Measurements from ENCODE around the gene RTN4.

RTN4 gene

DNA sequence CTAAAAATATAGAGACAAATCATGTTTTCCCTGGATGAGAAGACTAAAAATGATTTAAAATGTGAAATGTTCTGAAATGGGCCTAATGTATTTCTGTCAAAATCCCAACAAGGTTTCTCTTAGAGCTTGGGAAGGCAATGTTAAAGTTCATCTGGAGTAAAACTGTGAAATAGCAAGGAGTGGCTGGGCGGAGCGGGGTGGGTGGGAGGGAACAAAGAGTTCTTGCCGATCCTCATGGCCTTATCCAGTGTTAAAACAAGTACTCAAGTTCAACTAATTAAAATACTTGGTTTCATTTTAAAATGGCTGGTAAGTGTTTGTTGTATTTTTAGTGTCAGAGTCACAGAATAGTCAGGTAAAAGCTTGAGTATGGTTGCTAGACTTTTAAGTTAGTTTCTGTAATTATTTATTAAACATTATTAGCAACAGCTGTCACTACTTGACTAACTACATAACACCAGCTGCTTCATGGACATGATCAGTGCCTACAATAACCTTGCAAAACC is 87.3 kb downstream of the RTN4 start:
- no peak for DNase-seq (ENCODE audit: insufficient read length, low spot score)
- TF ChIP-seq POLR2A (IDR thresholded peaks at IDR 0.05; ENCODE audit: low read depth, low read length) = no peak
- no peak for TF ChIP-seq SPI1 (IDR thresholded peaks at IDR 0.05; ENCODE audit: low read depth, low read length)
- TF ChIP-seq POU2F2 (IDR thresholded peaks at IDR 0.05; ENCODE audit: low read depth, low read length) = no peak
- TF ChIP-seq TAF1 (IDR thresholded peaks at IDR 0.05; ENCODE audit: low read depth, low read length) = no peak
- no peak for TF ChIP-seq PAX5 (IDR thresholded peaks at IDR 0.05; ENCODE audit: insufficient read depth, low read length, severe bottlenecking)
- no peak for TF ChIP-seq POLR2AphosphoS5 (IDR thresholded peaks at IDR 0.05; ENCODE audit: low read depth, low read length)
- FAIRE-seq = no peak

DNA sequence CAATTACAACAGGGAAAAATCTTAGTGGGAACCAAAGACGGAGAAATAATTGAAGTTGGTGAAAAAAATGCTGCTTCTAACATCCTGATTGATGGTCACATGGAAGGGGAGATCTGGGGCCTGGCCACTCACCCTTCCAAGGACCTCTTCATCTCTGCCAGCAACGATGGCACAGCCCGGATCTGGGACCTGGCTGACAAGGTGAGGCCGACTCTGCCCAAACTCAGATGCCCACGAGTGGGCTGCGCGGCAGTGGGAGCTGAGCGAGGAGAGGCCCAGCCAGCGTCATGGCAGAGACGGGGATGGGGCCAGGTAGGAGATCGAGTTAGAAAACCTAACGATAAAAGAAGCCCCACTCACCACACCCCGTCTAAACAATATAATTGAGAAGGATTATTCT is 87.7 kb downstream of the RTN4 start:
- DNase-seq (ENCODE audit: insufficient read length, low spot score) (no peak), FAIRE-seq (no peak)
- TF ChIP-seq POLR2A (IDR thresholded peaks at IDR 0.05; ENCODE audit: low read depth, low read length) (no peak), TAF1 (IDR thresholded peaks at IDR 0.05; ENCODE audit: low read depth, low read length) (no peak), POU2F2 (IDR thresholded peaks at IDR 0.05; ENCODE audit: low read depth, low read length) (no peak), PAX5 (IDR thresholded peaks at IDR 0.05; ENCODE audit: insufficient read depth, low read length, severe bottlenecking) (no peak), SPI1 (IDR thresholded peaks at IDR 0.05; ENCODE audit: low read depth, low read length) (no peak), POLR2AphosphoS5 (IDR thresholded peaks at IDR 0.05; ENCODE audit: low read depth, low read length) (no peak)

DNA sequence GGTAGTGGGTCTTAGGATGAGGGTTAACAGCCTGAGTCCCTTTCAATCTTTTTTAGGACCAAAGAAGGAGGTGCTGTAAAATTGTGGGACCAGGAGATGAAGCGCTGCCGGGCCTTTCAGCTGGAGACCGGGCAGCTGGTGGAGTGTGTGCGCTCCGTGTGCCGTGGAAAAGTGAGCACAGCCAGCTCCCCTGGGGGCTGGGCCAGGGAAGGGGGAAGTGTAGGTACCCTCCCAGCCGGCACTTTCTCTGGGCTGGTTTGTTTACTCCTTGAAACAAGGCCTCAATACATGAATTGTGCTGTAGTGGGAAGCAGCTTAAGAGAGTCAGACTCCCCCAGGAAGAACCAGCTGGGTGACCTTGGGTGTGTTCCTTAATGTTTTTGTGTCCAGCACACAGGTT is 90.1 kb downstream of the RTN4 start:
- DNase-seq (ENCODE audit: insufficient read length, low spot score) = no peak
- no peak for TF ChIP-seq POLR2A (IDR thresholded peaks at IDR 0.05; ENCODE audit: low read depth, low read length)
- no peak for TF ChIP-seq POU2F2 (IDR thresholded peaks at IDR 0.05; ENCODE audit: low read depth, low read length)
- no peak for TF ChIP-seq TAF1 (IDR thresholded peaks at IDR 0.05; ENCODE audit: low read depth, low read length)
- no peak for TF ChIP-seq PAX5 (IDR thresholded peaks at IDR 0.05; ENCODE audit: insufficient read depth, low read length, severe bottlenecking)
- TF ChIP-seq POLR2AphosphoS5 (IDR thresholded peaks at IDR 0.05; ENCODE audit: low read depth, low read length) = no peak
- no peak for TF ChIP-seq SPI1 (IDR thresholded peaks at IDR 0.05; ENCODE audit: low read depth, low read length)
- no peak for FAIRE-seq

DNA sequence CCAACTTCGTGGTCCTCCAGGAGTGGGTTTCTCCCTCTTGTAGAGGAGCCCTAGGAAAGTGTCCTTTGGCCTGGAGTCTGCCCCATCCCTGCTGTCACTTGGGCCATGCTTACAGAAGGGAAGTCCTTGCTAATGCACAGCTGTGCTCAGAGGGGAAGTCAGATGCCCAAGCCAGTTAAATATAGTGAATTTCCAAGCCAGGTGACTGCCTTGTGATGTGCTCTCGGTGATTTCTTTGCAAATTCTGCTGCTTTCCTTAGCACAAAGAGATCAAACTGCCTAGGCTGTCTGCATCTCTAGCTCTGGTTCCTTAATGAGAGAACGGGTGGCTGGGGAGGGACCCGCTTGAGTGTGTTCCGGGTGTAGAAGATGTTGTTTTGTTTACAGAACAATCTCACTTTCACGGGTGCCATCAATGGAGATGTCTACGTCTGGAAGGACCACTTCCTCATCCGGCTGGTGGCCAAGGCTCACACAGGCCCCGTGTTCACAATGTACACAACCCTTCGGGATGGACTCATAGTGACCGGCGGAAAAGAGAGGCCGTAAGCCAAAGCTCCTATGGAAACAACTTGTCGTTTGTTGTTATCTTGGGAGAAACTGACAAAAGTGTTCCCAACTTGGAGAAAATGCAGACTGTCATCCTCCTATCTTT is 91.4 kb downstream of the RTN4 start:
- DNase-seq (ENCODE audit: insufficient read length, low spot score) (no peak), FAIRE-seq (no peak)
- peak; percentile 54 for TF ChIP-seq SPI1 (IDR thresholded peaks at IDR 0.05; ENCODE audit: low read depth, low read length)
- TF ChIP-seq TAF1 (IDR thresholded peaks at IDR 0.05; ENCODE audit: low read depth, low read length) = no peak
- TF ChIP-seq POU2F2 (IDR thresholded peaks at IDR 0.05; ENCODE audit: low read depth, low read length) = no peak
- no peak for TF ChIP-seq PAX5 (IDR thresholded peaks at IDR 0.05; ENCODE audit: insufficient read depth, low read length, severe bottlenecking)

DNA sequence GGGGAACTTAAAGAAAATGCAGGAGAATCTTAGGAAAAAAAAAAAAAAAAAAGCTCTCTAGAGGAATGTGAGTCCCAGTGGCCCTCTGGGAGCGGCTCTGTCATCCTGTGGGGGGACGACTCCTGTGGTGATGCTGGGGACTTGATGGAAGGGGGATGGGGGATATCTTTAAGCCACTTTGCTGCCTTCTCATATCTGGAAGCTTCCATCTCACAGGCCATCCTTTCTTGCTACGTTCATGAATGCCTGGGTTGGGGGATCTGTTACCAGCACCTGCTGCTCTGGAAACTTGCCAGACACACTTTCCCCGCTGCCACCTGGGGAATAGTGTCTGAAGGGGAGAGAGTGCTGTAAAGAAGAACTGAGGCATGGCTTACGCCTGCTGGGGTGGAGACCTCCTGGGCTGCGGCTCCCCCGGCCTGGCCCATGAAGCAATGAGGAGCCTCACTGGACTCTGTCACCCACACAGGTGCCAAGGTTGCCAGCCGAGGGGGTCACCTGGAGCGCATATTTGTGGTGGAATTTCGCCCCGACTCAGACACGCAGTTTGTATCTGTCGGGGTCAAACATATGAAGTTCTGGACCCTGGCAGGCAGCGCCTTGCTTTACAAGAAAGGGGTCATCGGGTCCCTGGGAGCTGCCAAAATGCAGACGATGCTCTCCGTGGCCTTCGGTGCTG is 92.8 kb downstream of the RTN4 start:
- TF ChIP-seq TAF1 (IDR thresholded peaks at IDR 0.05; ENCODE audit: low read depth, low read length) (no peak), POLR2A (IDR thresholded peaks at IDR 0.05; ENCODE audit: low read depth, low read length) (no peak), PAX5 (IDR thresholded peaks at IDR 0.05; ENCODE audit: insufficient read depth, low read length, severe bottlenecking) (no peak), SPI1 (IDR thresholded peaks at IDR 0.05; ENCODE audit: low read depth, low read length) (no peak), POU2F2 (IDR thresholded peaks at IDR 0.05; ENCODE audit: low read depth, low read length) (no peak), POLR2AphosphoS5 (IDR thresholded peaks at IDR 0.05; ENCODE audit: low read depth, low read length) (no peak)
- FAIRE-seq (no peak), DNase-seq (ENCODE audit: insufficient read length, low spot score) (no peak)

DNA sequence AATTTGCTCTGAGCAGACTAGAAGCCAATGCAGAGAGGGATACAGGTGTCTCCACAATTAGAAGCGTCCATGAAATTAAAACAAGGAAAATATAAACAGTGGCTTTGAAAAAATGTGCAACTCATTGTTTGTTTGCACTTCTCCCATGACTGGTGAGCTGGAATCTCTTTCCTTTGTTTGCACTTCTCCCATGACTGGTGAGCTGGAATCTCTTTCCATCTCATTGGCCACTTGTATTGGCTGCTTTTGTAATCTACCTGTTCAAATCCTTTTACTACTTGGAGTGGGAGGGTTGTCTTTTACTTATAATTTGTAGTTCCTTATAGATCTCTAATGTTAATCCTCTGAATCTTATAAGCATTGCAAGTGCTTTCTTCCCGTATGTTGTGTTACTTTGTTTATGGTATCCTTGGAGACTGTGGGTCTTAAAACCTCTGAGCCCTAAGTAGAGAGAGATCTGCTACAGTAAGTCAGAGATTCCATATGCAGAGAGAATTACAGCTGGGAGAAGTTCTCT is 94.1 kb downstream of the RTN4 start:
- FAIRE-seq (no peak), DNase-seq (ENCODE audit: insufficient read length, low spot score) (no peak)
- no peak for TF ChIP-seq POU2F2 (IDR thresholded peaks at IDR 0.05; ENCODE audit: low read depth, low read length)
- no peak for TF ChIP-seq PAX5 (IDR thresholded peaks at IDR 0.05; ENCODE audit: insufficient read depth, low read length, severe bottlenecking)
- no peak for TF ChIP-seq POLR2AphosphoS5 (IDR thresholded peaks at IDR 0.05; ENCODE audit: low read depth, low read length)
- TF ChIP-seq POLR2A (IDR thresholded peaks at IDR 0.05; ENCODE audit: low read depth, low read length) = no peak
- TF ChIP-seq TAF1 (IDR thresholded peaks at IDR 0.05; ENCODE audit: low read depth, low read length) = no peak
- no peak for TF ChIP-seq SPI1 (IDR thresholded peaks at IDR 0.05; ENCODE audit: low read depth, low read length)

DNA sequence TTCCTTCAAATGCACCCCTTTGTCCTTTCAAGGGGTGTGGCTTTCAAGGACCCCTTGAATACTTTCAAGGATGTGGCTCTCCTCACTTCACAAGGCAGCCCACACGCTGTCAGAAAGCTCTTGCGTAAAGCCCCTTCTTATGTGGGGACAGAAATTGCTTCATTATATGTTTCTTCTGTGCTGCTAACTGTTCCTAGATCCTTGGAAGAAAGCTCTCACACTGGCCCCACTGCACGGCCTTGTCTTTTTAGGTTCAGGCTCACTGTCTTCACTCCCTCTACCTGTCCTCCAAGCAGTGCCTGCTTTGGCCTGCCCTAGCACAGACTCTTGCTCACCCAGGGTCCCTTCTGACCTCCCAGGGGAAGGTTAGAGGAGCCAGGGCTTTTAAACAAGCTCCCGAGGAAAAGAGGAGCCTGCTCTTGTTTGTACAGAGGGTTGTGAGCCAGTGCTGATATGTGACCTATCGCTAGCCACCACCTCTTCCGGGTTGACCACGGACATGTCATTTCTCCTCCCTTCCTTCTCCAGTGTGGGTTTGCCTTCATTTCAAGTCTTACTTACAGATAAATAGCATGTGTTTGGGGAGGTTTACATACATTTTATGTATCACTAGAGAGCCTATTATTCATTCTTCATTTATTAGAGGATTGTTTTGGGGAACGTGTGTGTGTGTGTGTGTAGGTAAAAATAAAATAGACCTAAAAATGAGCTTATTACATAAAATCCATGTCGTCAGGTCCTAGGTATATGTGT is 94.7 kb downstream of the RTN4 start:
- TF ChIP-seq PAX5 (IDR thresholded peaks at IDR 0.05; ENCODE audit: insufficient read depth, low read length, severe bottlenecking) = no peak
- no peak for TF ChIP-seq SPI1 (IDR thresholded peaks at IDR 0.05; ENCODE audit: low read depth, low read length)
- TF ChIP-seq POLR2AphosphoS5 (IDR thresholded peaks at IDR 0.05; ENCODE audit: low read depth, low read length) = no peak
- no peak for TF ChIP-seq POLR2A (IDR thresholded peaks at IDR 0.05; ENCODE audit: low read depth, low read length)
- no peak for TF ChIP-seq TAF1 (IDR thresholded peaks at IDR 0.05; ENCODE audit: low read depth, low read length)
- TF ChIP-seq POU2F2 (IDR thresholded peaks at IDR 0.05; ENCODE audit: low read depth, low read length) = no peak
- FAIRE-seq (no peak), DNase-seq (ENCODE audit: insufficient read length, low spot score) (no peak)

DNA sequence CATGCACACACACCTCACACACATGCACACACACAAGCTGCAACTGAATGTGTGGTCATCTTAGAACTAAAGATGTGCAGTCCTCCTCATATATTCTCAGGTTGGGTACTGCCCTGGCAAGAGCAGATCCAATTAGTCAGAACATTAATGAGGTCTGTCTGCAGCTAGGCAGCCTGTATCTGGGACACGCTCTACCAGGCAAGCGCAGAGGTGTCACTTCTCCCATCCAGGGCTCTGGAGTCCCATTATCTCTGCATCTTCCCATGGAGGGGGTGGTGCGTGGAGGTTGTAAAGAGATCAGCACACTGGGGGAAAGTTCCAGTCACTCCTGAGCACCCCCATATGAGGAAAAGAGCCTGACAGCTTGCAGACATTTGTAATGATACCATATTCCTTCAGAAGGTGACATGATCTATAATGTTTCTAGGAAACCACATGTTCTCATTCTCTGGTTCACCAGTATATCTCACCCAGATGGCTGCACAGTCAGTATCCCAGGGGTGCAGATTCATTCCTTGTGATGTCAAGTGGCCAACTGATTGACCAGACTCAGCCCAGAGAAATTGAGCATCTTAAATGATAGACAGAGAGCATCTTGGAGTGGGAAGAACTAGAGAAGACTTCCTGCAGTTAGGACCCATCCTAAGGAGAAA is 95.4 kb downstream of the RTN4 start:
- FAIRE-seq (no peak), DNase-seq (ENCODE audit: insufficient read length, low spot score) (no peak)
- TF ChIP-seq PAX5 (IDR thresholded peaks at IDR 0.05; ENCODE audit: insufficient read depth, low read length, severe bottlenecking) (no peak), POLR2AphosphoS5 (IDR thresholded peaks at IDR 0.05; ENCODE audit: low read depth, low read length) (no peak), TAF1 (IDR thresholded peaks at IDR 0.05; ENCODE audit: low read depth, low read length) (no peak), POLR2A (IDR thresholded peaks at IDR 0.05; ENCODE audit: low read depth, low read length) (no peak), POU2F2 (IDR thresholded peaks at IDR 0.05; ENCODE audit: low read depth, low read length) (no peak), SPI1 (IDR thresholded peaks at IDR 0.05; ENCODE audit: low read depth, low read length) (no peak)

Data from GM12891 (cell line).